DND-41 (cell line): ENCODE measurements around the gene GATA2.

Experiments used
- ATAC-seq: fragments of 200-7000 bp; cut with Tn5 transposase; 3 replicates; pipeline ENCODE4 v1.9.1; 2021; ENCODE audit warnings: low read depth; ENCODE audit not compliant: insufficient read depth
- DNase-seq: peaks from one replicate; pipeline ENCODE4 v3.0.0-alpha.2; 2020
- H2AFZ ChIP-seq: 2 replicates; pipeline ENCODE4 v1.6.0; 2012; ENCODE audit warnings: low read depth, low read length
- H3K27ac ChIP-seq: 2 replicates; pipeline ENCODE4 v1.5.1; 2012; ENCODE audit warnings: low read length, inconsistent platforms
- H3K27me3 ChIP-seq: fragments of 200-600 bp; sonication (generic); 2 replicates; pipeline ENCODE4 v1.6.0; 2012; ENCODE audit warnings: low read length, mild to moderate bottlenecking, inconsistent platforms; ENCODE audit not compliant: insufficient read depth, poor library complexity
- H3K36me3 ChIP-seq: 2 replicates; pipeline ENCODE4 v1.5.1; 2012; ENCODE audit warnings: low read length, inconsistent platforms; ENCODE audit not compliant: insufficient read depth
- H3K4me1 ChIP-seq: 2 replicates; pipeline ENCODE4 v1.5.1; 2012; ENCODE audit warnings: mild to moderate bottlenecking, low read length; ENCODE audit not compliant: insufficient read depth
- H3K4me2 ChIP-seq: 2 replicates; pipeline ENCODE4 v1.6.0; 2012; ENCODE audit warnings: mild to moderate bottlenecking, moderate library complexity, low read length, inconsistent platforms; ENCODE audit not compliant: insufficient read depth
- H3K4me3 ChIP-seq, 2 experiments: fragments of 200-600 bp in 1 of 2; shearing (Covaris generic) in 1 of 2; 2 replicates each; pipeline ENCODE4 v1.5.1; 2012 to 2016; ENCODE audit warnings: inconsistent platforms in 2 of 2, low read length in 2 of 2, mild to moderate bottlenecking in 2 of 2, low read depth in 1 of 2, moderate library complexity in 1 of 2
- H3K79me2 ChIP-seq: 2 replicates; pipeline ENCODE4 v1.6.0; 2012; ENCODE audit warnings: low read length, inconsistent platforms; ENCODE audit not compliant: insufficient read depth
- H3K9ac ChIP-seq: 2 replicates; pipeline ENCODE4 v1.6.0; 2012; ENCODE audit warnings: low read depth, mild to moderate bottlenecking, inconsistent platforms, low read length, moderate library complexity
- H3K9me3 ChIP-seq: 2 replicates; pipeline ENCODE4 v1.5.1; 2012; ENCODE audit warnings: low read length, moderate library complexity, mild to moderate bottlenecking, inconsistent platforms; ENCODE audit not compliant: insufficient read depth, severe bottlenecking
- H4K20me1 ChIP-seq: 2 replicates; pipeline ENCODE4 v1.6.0; 2012; ENCODE audit warnings: low read length; ENCODE audit not compliant: insufficient read depth
- EZH2 ChIP-seq: IDR thresholded peaks from 3 replicates; pipeline ENCODE4 v1.6.1; 2012; ENCODE audit warnings: borderline replicate concordance, low read depth, mild to moderate bottlenecking, moderate library complexity, low read length, inconsistent platforms; ENCODE audit not compliant: severe bottlenecking
- TF ChIP-seq, protein P1 (sequence below): IDR thresholded peaks from 2 replicates; pipeline ENCODE4 v1.5.1; 2012; ENCODE audit warnings: borderline replicate concordance, low read length, moderate library complexity, mild to moderate bottlenecking; ENCODE audit not compliant: poor library complexity, severe bottlenecking; ENCODE audit errors: extremely low read depth

Gene GATA2

DNA sequence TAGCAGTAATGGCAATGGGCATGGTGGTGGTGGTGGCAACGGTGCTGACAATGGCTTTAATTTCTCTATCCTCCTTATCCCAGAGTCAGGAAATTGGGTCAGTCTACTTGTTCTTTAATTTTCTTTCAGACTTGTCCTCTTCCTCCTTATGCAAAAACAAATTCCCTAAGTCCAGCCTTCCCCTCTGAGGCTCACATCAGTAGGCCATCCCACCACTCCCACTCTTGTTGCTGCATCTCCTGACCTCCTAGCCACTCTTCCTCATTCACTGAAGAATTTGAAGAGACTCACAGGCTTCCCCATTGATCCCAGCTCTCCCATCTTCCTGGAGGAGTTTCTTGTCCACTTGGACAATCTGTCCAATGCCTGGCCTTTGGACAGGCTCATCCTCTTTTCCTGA, 46.2 kb downstream of the GATA2 start:
- Histone ChIP-seq H3K9me3 (no peaks in the 10 kb centered on the region), H3K27me3 (no peaks in the 10 kb centered on the region), H3K4me2 (no peak overlapping the region), H3K9ac (no peak overlapping the region), H3K4me3 (no peak overlapping the region), H3K79me2 (no peaks in the 10 kb centered on the region), H2AFZ (no peak overlapping the region), H3K36me3 (no peaks in the 10 kb centered on the region), H3K4me1 (peaks cover 6% of the 10 kb centered on the region; the same call in 1 of the 2 replicates), H3K27ac (no peak overlapping the region), H4K20me1 (no peaks in the 10 kb centered on the region)
- ATAC-seq (no peak), DNase-seq (no peak)
- no peak for TF ChIP-seq EZH2
- TF ChIP-seq, protein P1, sequence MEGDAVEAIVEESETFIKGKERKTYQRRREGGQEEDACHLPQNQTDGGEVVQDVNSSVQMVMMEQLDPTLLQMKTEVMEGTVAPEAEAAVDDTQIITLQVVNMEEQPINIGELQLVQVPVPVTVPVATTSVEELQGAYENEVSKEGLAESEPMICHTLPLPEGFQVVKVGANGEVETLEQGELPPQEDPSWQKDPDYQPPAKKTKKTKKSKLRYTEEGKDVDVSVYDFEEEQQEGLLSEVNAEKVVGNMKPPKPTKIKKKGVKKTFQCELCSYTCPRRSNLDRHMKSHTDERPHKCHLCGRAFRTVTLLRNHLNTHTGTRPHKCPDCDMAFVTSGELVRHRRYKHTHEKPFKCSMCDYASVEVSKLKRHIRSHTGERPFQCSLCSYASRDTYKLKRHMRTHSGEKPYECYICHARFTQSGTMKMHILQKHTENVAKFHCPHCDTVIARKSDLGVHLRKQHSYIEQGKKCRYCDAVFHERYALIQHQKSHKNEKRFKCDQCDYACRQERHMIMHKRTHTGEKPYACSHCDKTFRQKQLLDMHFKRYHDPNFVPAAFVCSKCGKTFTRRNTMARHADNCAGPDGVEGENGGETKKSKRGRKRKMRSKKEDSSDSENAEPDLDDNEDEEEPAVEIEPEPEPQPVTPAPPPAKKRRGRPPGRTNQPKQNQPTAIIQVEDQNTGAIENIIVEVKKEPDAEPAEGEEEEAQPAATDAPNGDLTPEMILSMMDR: no peak

DNA sequence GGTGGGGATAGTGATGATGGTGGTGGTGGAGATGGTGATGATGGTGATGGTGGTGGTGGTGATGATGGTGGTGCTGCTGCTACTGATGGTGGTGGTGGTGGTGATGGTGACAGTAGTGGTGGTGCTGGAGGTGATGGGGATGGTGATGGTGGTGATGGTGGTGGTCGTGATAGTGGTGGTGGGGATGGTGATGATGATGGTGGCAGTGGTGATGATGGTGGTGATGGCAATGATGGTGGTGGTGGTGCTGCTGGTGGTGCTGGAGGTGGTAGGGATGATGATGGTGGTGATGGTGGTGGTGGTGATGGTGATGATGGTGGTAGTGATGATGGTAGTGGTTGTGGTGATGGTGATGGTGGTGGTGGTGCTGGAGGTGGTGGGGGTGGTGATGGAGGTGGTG, 47.6 kb downstream of the GATA2 start:
- Histone ChIP-seq H3K9me3 (no peaks in the 10 kb centered on the region), H3K4me3 (no peak overlapping the region), H3K4me2 (no peak overlapping the region), H4K20me1 (no peaks in the 10 kb centered on the region), H3K79me2 (no peaks in the 10 kb centered on the region), H3K4me1 (peaks cover 6% of the 10 kb centered on the region; the same call in 1 of the 2 replicates), H3K9ac (no peak overlapping the region), H2AFZ (no peak overlapping the region), H3K27me3 (no peaks in the 10 kb centered on the region), H3K36me3 (no peaks in the 10 kb centered on the region), H3K27ac (no peak overlapping the region)
- TF ChIP-seq, protein P1: no peak
- TF ChIP-seq EZH2: no peak
- DNase-seq (no peak), ATAC-seq (no peak)

- H3K4me1 ChIP-seq: peaks cover 5% of the 10 kb centered on the region; the same call in 1 of the 2 replicates
- no peaks in the 10 kb centered on the region for H3K36me3 ChIP-seq
- no peaks in the 10 kb centered on the region for H3K9me3 ChIP-seq
- DNase-seq: no peak
- no peaks in the 10 kb centered on the region for H3K79me2 ChIP-seq
- no peak overlapping the region for H3K4me3 ChIP-seq
- H3K27me3 ChIP-seq: no peaks in the 10 kb centered on the region
- ATAC-seq: no peak
- no peak overlapping the region for H3K27ac ChIP-seq
- TF ChIP-seq, protein P1: no peak
- TF ChIP-seq EZH2: no peak
- no peak overlapping the region for H3K9ac ChIP-seq
- H2AFZ ChIP-seq: no peak overlapping the region
- no peaks in the 10 kb centered on the region; the same call in 1 of the 2 replicates for H4K20me1 ChIP-seq
- H3K4me2 ChIP-seq: no peak overlapping the region
Measured at GRCh38 chr3:128443771-128444170, 49.2 kb downstream of the GATA2 start.

- no peak for TF ChIP-seq EZH2
- TF ChIP-seq, protein P1: no peak
- ATAC-seq: no peak
Measured at GRCh38 chr3:128442949-128443348, 50.1 kb downstream of the GATA2 start.

More at GRCh38 chr3:128442949-128443348, 50.1 kb downstream of the GATA2 start:
- Histone ChIP-seq H3K4me3 (no peak overlapping the region), H3K4me1 (no peaks in the 10 kb centered on the region), H3K27ac (no peak overlapping the region), H3K79me2 (no peaks in the 10 kb centered on the region), H3K27me3 (no peaks in the 10 kb centered on the region), H3K36me3 (no peaks in the 10 kb centered on the region), H3K9me3 (no peaks in the 10 kb centered on the region), H4K20me1 (no peaks in the 10 kb centered on the region; the same call in 1 of the 2 replicates), H3K9ac (no peak overlapping the region), H2AFZ (no peak overlapping the region), H3K4me2 (no peak overlapping the region)
- DNase-seq: no peak
